RWPE2 (cell line): ENCODE results near the gene ZNF506.
A peak's percentile ranks its signal among the peaks of the same experiment; 100 is the strongest.
"Not testable (repeated sequence)": the region's sequence is repeated elsewhere in the genome, so short reads cannot be mapped to it uniquely, and the experiment has no call there.

Source experiments
- ATAC-seq: fragments of 200-7000 bp; cut with Tn5 transposase; 3 replicates; pipeline ENCODE4 v1.9.1; 2021; ENCODE audit warnings: low read depth
- DNase-seq: peaks from one replicate; pipeline ENCODE4 v3.0.0-alpha.2; 2020; ENCODE audit warnings: low spot score
- H3K27ac ChIP-seq: fragments of 450-650 bp; 2 replicates; pipeline ENCODE4 v1.5.1; 2017; ENCODE audit warnings: mild to moderate bottlenecking; ENCODE audit not compliant: poor library complexity, severe bottlenecking
- H3K27me3 ChIP-seq: fragments of 250-450 bp; sonication (Bioruptor Pico); 2 replicates; pipeline ENCODE4 v1.5.1; 2021; ENCODE audit warnings: mild to moderate bottlenecking, moderate library complexity; ENCODE audit not compliant: insufficient read depth, poor library complexity, severe bottlenecking
- H3K36me3 ChIP-seq: fragments of 250-450 bp; sonication (Bioruptor Pico); 2 replicates; pipeline ENCODE4 v1.5.1; 2020; ENCODE audit warnings: low read depth, mild to moderate bottlenecking, moderate library complexity
- H3K4me1 ChIP-seq: fragments of 250-450 bp; sonication (Bioruptor Pico); 2 replicates; pipeline ENCODE4 v1.5.1; 2021; ENCODE audit warnings: mild to moderate bottlenecking, moderate library complexity; ENCODE audit not compliant: insufficient read depth, poor library complexity, severe bottlenecking
- H3K4me3 ChIP-seq: fragments of 250-450 bp; sonication (Bioruptor Pico); 2 replicates; pipeline ENCODE4 v1.5.1; 2021; ENCODE audit warnings: mild to moderate bottlenecking, moderate library complexity; ENCODE audit not compliant: severe bottlenecking
- H3K9me3 ChIP-seq: fragments of 250-450 bp; sonication (Bioruptor Pico); 2 replicates; pipeline ENCODE4 v1.5.1; 2021; ENCODE audit warnings: mild to moderate bottlenecking, moderate library complexity; ENCODE audit not compliant: severe bottlenecking
- TF ChIP-seq, protein P1 (sequence below): fragments of 450-650 bp; IDR thresholded peaks from one replicate; pipeline ENCODE4 v1.5.1; 2017; ENCODE audit warnings: mild to moderate bottlenecking, moderate library complexity; ENCODE audit not compliant: poor library complexity, severe bottlenecking

ZNF506 gene

DNA sequence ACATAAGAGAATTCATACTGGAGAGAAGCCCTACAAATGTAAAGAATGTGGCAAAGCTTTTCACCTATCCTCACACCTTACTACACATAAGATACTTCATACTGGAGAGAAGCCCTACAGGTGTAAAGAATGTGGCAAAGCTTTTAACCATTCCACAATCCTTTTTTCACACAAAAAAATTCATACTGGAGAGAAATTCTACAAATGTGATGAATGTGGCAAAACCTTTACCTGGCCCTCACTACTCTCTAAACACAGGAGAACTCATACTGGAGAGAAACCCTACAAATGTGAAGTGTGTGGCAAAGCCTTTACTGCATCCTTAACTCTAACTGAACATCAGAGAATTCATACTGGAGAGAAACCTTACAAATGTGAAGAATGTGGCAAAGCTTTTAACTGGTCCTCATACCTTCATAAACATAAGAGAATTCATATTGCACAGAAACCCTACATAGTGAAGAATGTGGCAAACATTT is 14.0 kb upstream of the ZNF506 start:
- Histone ChIP-seq H3K27me3 (no peaks in the 10 kb centered on the region), H3K36me3 (no peaks in the 10 kb centered on the region), H3K4me1 (no peaks in the 10 kb centered on the region), H3K27ac (no peak overlapping the region), H3K4me3 (no peak overlapping the region), H3K9me3 (peaks cover 26% of the 10 kb centered on the region)
- TF ChIP-seq, protein P1, sequence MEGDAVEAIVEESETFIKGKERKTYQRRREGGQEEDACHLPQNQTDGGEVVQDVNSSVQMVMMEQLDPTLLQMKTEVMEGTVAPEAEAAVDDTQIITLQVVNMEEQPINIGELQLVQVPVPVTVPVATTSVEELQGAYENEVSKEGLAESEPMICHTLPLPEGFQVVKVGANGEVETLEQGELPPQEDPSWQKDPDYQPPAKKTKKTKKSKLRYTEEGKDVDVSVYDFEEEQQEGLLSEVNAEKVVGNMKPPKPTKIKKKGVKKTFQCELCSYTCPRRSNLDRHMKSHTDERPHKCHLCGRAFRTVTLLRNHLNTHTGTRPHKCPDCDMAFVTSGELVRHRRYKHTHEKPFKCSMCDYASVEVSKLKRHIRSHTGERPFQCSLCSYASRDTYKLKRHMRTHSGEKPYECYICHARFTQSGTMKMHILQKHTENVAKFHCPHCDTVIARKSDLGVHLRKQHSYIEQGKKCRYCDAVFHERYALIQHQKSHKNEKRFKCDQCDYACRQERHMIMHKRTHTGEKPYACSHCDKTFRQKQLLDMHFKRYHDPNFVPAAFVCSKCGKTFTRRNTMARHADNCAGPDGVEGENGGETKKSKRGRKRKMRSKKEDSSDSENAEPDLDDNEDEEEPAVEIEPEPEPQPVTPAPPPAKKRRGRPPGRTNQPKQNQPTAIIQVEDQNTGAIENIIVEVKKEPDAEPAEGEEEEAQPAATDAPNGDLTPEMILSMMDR: no peak
- ATAC-seq (no peak), DNase-seq (no peak)

DNA sequence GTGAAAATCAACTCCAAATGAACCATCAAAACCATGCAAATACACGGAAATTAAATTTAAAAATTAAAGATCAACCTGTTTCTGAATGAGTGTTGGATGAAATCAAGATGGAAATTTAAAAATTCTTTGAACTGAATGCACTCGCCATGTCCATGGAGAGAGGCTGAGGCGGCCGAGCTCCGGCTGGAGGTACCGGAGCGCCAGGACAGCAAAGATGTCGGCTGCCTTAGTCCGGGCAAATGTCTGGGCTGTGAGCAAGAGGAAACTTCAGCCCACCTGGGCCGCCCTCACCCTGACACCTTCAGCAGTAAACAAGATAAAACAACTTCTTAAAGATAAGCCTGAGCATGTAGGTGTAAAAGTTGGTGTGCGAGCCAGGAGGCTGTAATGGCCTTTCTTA is 5.3 kb upstream of the ZNF506 start:
- no peak overlapping the region for H3K4me3 ChIP-seq
- ATAC-seq: no peak
- TF ChIP-seq, protein P1: no peak
- H3K9me3 ChIP-seq: peaks cover 11% of the 10 kb centered on the region
- no peaks in the 10 kb centered on the region for H3K36me3 ChIP-seq
- DNase-seq: no peak
- H3K27ac ChIP-seq: no peak overlapping the region
- no peaks in the 10 kb centered on the region for H3K4me1 ChIP-seq
- no peaks in the 10 kb centered on the region for H3K27me3 ChIP-seq

DNA sequence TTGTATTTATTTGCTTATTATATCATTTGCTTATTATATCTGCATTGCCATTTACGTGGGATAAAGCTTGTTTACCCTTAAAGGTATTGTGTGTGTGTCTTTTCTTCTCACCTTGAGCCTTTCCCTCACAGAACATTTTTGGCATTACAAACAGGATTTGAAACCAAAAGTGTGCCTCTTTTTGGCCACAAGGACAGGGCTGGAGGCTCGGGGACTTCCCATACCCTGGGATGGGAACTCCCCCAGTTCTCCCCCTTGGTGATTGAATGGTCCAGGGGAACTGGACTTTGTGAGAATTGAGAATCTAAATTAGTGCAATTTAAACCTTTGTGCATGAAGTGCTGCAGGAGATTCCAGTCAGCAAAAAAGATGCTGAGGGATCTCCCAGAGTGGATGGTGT is 2.4 kb upstream of the ZNF506 start:
- H3K36me3 ChIP-seq: no peaks in the 10 kb centered on the region
- no peak for DNase-seq
- H3K9me3 ChIP-seq: no peaks in the 10 kb centered on the region
- H3K4me1 ChIP-seq: no peaks in the 10 kb centered on the region
- no peak for ATAC-seq
- no peak overlapping the region for H3K27ac ChIP-seq
- no peak overlapping the region for H3K4me3 ChIP-seq
- TF ChIP-seq, protein P1: no peak
- no peaks in the 10 kb centered on the region for H3K27me3 ChIP-seq

DNA sequence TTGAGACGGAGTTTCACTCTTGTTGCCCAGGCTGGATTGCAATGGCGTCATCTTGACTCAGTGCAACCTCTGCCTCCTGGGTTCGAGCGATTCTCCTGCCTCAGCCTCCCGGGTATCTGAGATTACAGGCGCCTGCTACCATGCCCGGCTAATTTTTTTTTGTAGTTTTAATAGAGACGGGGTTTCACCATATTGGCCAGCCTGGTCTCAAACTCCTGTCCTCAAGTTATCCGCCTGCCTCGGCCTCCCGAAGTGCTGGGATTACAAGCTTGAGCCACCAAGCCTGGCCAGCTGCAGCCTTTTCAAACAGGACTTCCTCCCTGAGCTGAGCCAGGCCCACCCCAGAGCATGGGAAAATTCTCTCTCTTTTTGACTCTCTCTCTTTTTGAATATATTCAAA is 426 bp upstream of the ZNF506 start:
- Histone ChIP-seq H3K4me3 (peak overlapping the region; percentile 47), H3K27ac (peak overlapping the region; percentile 31)
- H3K9me3 ChIP-seq, ATAC-seq, H3K4me1 ChIP-seq, DNase-seq, H3K36me3 ChIP-seq, H3K27me3 ChIP-seq: not testable (repeated sequence)

DNA sequence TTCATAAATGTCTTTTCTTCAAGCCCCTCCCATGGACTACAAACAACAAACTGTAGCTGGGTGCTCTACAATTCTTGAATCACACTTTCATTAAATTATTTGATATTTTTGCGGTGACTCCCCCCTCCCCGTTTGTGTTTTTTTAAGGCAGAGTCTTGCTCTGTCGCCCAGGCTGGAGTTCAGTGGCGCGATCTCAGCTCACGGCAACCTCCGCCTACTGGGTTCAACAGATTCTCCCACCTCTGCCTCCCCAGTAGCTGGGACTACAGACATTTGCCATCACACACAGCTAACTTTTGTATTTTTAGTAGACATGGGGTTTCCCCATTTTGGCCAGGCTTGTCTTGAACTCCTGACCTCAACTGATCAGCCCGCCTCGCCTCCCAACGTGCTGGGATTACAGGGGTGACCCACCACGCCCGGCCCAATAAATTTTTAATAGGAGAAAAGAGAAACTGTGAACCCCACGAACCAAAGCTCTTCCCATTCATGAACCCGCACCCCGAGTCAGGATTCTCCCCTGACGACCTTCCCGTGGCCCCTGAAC is 703 bp downstream of the ZNF506 start:
- no peak for DNase-seq
- Histone ChIP-seq H3K4me3 (peak overlapping the region; percentile 47), H3K27me3 (no peaks in the 10 kb centered on the region), H3K9me3 (no peaks in the 10 kb centered on the region), H3K36me3 (no peaks in the 10 kb centered on the region), H3K4me1 (no peaks in the 10 kb centered on the region), H3K27ac (peak overlapping the region; percentile 31)
- no peak for ATAC-seq
- TF ChIP-seq, protein P1: no peak
